Fibroblast of lung (primary cell): Measurements from ENCODE around the gene TYW1.

Experiments used
- CTCF ChIP-seq, 2 donors: IDR thresholded peaks in 1 of 2; conservative IDR thresholded peaks in 1 of 2; 1 replicate in 1 of 2; 2 replicates in 1 of 2; pipeline ENCODE4 v1.5.1; 2011 to 2012; ENCODE audit warnings: low read length in 2 of 2, control low read depth in 1 of 2, inconsistent platforms in 1 of 2, low read depth in 1 of 2, mild to moderate bottlenecking in 1 of 2
- EZH2 ChIP-seq: IDR thresholded peaks from 2 replicates; pipeline ENCODE4 v1.5.1; 2012; ENCODE audit warnings: low read length, control low read depth, mild to moderate bottlenecking; ENCODE audit errors: missing control alignments

- TF ChIP-seq CTCF (conservative IDR thresholded peaks at IDR 0.05 in 1 of 2, IDR thresholded peaks at IDR 0.05 in 1 of 2; ENCODE audit: low read depth in 1 of 2, low read length in 2 of 2) (no peak), EZH2 (no peak)
Measured at GRCh38 chr7:66958538-66959350, 37.9 kb upstream of the TYW1 start.
